H1 (cell line): ENCODE measurements around the gene ARHGAP15.

ENCODE experiments used
- CTCF ChIP-seq, 3 experiments: IDR thresholded peaks; 1 replicate in 2 of 3; 2 replicates in 1 of 3; pipeline versions ENCODE4 v1.5.1 to v1.6.1; 2011; ENCODE audit warnings: low read length in 3 of 3, mild to moderate bottlenecking in 3 of 3, inconsistent platforms in 2 of 3, low read depth in 1 of 3, moderate library complexity in 1 of 3; ENCODE audit not compliant: insufficient read depth in 1 of 3; ENCODE audit errors: control extremely low read depth in 1 of 3
- TCF12 ChIP-seq: IDR thresholded peaks from 2 replicates; pipeline ENCODE4 v1.6.1; 2011; ENCODE audit warnings: low read depth, mild to moderate bottlenecking, low read length

- TF ChIP-seq TCF12 (no peak), CTCF (IDR thresholded peaks at IDR 0.05; ENCODE audit: control extremely low read depth in 1 of 3, insufficient read depth in 1 of 3, low read depth in 1 of 3, low read length in 3 of 3) (no peak)
Observed at GRCh38 chr2:143535802-143536201, 406.6 kb downstream of the ARHGAP15 start.
